HG02970 (cell line): Measurements from ENCODE around the gene ADAMTS13.
"Not testable (repeated sequence)": the region's sequence is repeated elsewhere in the genome, so short reads cannot be mapped to it uniquely, and the experiment has no call there.

Experiments
- ATAC-seq: cut with Tn5 transposase; IDR thresholded peaks from one replicate; pipeline ENCODE4 v1.9.1; 2021; ENCODE audit warnings: mild to moderate bottlenecking, moderate library complexity, moderate number of reproducible peaks; ENCODE audit not compliant: unreplicated experiment, low FRiP score

ADAMTS13 gene

GRCh38 chr9:133451865-133452264 is 29.7 kb downstream of the ADAMTS13 start:
- ATAC-seq, result not testable (repeated sequence)

- ATAC-seq, result no peak
These were observed 30.4 kb downstream of the ADAMTS13 start for GRCh38 chr9:133452562-133452961.

- no peak for ATAC-seq
These were observed 31.5 kb downstream of the ADAMTS13 start for GRCh38 chr9:133453651-133454050.

- ATAC-seq, result no peak
These were observed 32.2 kb downstream of the ADAMTS13 start for GRCh38 chr9:133454325-133454724.

- ATAC-seq, result no peak
These were observed 32.9 kb downstream of the ADAMTS13 start for GRCh38 chr9:133454943-133455673.

GRCh38 chr9:133455936-133456335 is 33.8 kb downstream of the ADAMTS13 start:
- ATAC-seq, result no peak

- no peak for ATAC-seq
These were observed 34.2 kb downstream of the ADAMTS13 start for GRCh38 chr9:133456409-133456808.

GRCh38 chr9:133457233-133457632 is 35.1 kb downstream of the ADAMTS13 start:
- no peak for ATAC-seq

GRCh38 chr9:133457748-133458147 is 35.6 kb downstream of the ADAMTS13 start:
- no peak for ATAC-seq

GRCh38 chr9:133458643-133459312 is 36.6 kb downstream of the ADAMTS13 start:
- ATAC-seq, result no peak

GRCh38 chr9:133459476-133460404 is 37.6 kb downstream of the ADAMTS13 start, which contains the start of gene CACFD1:
Gene CACFD1 (plus strand): TSS chr9:133459978. CDS start chr9:133460067, 89 bp downstream.
- ATAC-seq, result peak; percentile 69

GRCh38 chr9:133460405-133461175 is 38.4 kb downstream of the ADAMTS13 start:
- ATAC-seq, result peak; percentile 26

- no peak for ATAC-seq
These were observed 39.8 kb downstream of the ADAMTS13 start for GRCh38 chr9:133461975-133462374.

- ATAC-seq, result no peak
These were observed 41.2 kb downstream of the ADAMTS13 start for GRCh38 chr9:133463234-133463863.

- no peak for ATAC-seq
These were observed 41.9 kb downstream of the ADAMTS13 start for GRCh38 chr9:133463864-133464615.

- no peak for ATAC-seq
These were observed 42.5 kb downstream of the ADAMTS13 start for GRCh38 chr9:133464638-133465037.

- ATAC-seq, result no peak
These were observed 43.8 kb downstream of the ADAMTS13 start for GRCh38 chr9:133465984-133466383.

- ATAC-seq, result no peak
These were observed 44.9 kb downstream of the ADAMTS13 start for GRCh38 chr9:133467101-133467500.

GRCh38 chr9:133468374-133468773 is 46.2 kb downstream of the ADAMTS13 start:
- ATAC-seq, result no peak
